Hepatocyte (in vitro differentiated cells): ENCODE measurements around the gene CDC45.

Source experiments
- EZH2 ChIP-seq: fragments of 200-600 bp; sonication (generic); IDR thresholded peaks from 2 replicates; pipeline ENCODE4 v1.6.1; 2016; ENCODE audit warnings: antibody characterized with exemption, mild to moderate bottlenecking, borderline replicate concordance
- TF ChIP-seq, protein P1 (sequence below): fragments of 200-600 bp; sonication (generic); IDR thresholded peaks from 2 replicates; pipeline ENCODE4 v1.5.1; 2016; ENCODE audit warnings: antibody characterized with exemption, mild to moderate bottlenecking; ENCODE audit not compliant: poor library complexity

DNA sequence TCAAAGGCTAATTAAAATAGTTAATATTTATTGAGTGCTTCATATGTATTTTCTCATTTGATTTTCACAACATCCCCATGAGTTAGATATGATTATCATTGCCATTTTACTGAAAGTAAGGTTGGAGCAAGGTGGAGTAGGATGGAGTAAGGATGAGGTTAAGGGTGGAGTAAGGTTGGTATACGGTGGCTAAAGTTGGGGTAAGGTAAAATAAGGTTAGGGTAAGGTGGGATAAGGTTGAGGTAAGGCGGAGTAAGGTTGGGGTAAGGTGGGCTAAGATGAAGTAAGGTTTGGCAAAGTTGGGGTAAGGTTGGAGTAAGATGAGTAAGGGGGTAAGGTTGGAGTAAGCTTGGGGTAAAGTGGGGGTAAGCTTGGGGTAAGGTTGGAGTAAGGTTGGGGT lies 90.3 kb downstream of the CDC45 start:
- TF ChIP-seq, protein P1, sequence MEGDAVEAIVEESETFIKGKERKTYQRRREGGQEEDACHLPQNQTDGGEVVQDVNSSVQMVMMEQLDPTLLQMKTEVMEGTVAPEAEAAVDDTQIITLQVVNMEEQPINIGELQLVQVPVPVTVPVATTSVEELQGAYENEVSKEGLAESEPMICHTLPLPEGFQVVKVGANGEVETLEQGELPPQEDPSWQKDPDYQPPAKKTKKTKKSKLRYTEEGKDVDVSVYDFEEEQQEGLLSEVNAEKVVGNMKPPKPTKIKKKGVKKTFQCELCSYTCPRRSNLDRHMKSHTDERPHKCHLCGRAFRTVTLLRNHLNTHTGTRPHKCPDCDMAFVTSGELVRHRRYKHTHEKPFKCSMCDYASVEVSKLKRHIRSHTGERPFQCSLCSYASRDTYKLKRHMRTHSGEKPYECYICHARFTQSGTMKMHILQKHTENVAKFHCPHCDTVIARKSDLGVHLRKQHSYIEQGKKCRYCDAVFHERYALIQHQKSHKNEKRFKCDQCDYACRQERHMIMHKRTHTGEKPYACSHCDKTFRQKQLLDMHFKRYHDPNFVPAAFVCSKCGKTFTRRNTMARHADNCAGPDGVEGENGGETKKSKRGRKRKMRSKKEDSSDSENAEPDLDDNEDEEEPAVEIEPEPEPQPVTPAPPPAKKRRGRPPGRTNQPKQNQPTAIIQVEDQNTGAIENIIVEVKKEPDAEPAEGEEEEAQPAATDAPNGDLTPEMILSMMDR = no peak
- no peak for TF ChIP-seq EZH2
